ENCODE results near the gene KDM4F. TPM values are rescaled to one million over a fixed set of nuclear protein-coding genes. Genes with fewer than 3 reads are reported as not detected.

KDM4F gene
- total RNA-seq, 4 donors from 2014 or later, result not detected

DNA sequence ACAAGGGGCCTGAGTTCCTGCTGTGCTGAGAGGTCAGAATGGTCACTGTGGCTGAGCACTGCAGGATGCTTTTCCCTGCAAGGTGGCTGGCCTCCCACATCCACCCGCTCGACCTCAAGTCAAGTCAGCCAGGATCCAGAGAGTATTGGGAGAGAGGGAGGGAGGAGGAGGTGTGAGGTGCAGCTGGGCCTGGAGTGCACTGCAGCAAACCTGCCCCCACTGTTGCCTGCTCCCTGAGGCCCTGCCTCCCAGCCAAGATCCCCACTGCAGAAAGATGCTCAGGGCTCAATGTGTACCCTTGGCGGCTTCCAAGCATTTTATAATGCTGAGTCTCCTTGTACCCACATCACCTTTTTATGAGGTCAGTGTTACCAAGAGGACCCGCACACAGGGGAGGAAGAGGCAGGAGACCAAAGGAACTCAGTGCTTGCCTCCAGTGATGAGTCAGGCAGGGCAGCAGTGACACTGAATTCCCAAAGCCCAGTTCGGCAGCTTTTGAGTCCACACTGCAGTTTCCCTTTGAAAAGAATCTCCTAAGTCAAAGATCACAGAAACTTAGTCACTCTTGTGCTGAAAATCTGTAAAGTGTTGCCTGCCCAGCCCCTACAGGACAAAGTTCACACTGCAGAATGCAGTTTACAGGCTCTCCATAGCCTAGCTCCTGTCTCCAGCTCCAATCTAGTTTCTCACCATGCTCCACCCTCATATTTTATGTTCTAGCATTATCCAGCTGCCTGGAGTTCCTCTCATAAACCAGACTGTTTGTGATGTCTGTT is 43.5 kb downstream of the KDM4F start:
- intact Hi-C loops (cut with DNase I; ENCODE audit: low total_unique reads) (loop anchor here (10.0 kb wide), 1 partner anchor 328 kb away; the partner anchor contains the start of gene AMOTL1), in situ Hi-C loops (cut with MboI; ENCODE audit: low sequenced_read_pairs in 4 of 4) (loop anchor here in 1 of 4 donors (25.0 kb wide), 1 partner anchor 330 kb away; the partner anchor contains the start of gene AMOTL1)
- Histone ChIP-seq H3K4me1 (peaks cover 56 to 65% of the 10 kb centered on the region in 2 donors), H3K9me3 (no peaks in the 10 kb centered on the region), H3K27me3 (no peaks in the 10 kb centered on the region), H3K4me3 (no peak overlapping the region), H3K36me3 (no peaks in the 10 kb centered on the region), H3K27ac (peak overlapping the region; percentile 84 to 97 (median 89))
- peak in 1 of 2 donors; percentile 3 for ATAC-seq
- DNase-seq, result no peak
- TF ChIP-seq, protein P1, sequence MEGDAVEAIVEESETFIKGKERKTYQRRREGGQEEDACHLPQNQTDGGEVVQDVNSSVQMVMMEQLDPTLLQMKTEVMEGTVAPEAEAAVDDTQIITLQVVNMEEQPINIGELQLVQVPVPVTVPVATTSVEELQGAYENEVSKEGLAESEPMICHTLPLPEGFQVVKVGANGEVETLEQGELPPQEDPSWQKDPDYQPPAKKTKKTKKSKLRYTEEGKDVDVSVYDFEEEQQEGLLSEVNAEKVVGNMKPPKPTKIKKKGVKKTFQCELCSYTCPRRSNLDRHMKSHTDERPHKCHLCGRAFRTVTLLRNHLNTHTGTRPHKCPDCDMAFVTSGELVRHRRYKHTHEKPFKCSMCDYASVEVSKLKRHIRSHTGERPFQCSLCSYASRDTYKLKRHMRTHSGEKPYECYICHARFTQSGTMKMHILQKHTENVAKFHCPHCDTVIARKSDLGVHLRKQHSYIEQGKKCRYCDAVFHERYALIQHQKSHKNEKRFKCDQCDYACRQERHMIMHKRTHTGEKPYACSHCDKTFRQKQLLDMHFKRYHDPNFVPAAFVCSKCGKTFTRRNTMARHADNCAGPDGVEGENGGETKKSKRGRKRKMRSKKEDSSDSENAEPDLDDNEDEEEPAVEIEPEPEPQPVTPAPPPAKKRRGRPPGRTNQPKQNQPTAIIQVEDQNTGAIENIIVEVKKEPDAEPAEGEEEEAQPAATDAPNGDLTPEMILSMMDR (IDR thresholded peaks at IDR 0.05 in 4 of 5, conservative IDR thresholded peaks at IDR 0.05 in 1 of 5), result peak in 3 of 5 experiments; percentile 26 to 50 (median 38)
- no peak for TF ChIP-seq POLR2A (IDR thresholded peaks at IDR 0.05)

DNA sequence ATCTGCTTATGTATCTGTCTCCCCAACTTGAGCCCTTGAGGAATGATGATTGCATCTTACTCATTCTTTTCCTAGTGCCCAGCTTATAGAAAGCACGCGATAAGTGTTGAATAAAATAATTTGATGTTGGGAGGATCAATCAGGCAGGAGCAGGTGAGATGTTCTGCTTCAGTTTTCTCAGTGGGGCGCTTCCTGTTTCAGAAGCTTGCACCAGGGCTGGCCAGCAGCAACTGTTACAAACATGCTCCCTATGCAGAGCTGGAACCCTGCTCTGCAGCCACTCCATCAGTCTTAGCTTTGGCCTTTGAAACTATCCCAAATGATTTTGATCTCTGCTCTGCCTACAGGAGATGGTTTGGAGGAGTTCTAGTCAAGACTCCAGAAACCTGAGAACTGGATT is 44.3 kb downstream of the KDM4F start:
- ATAC-seq (no peak), DNase-seq (no peak)
- Histone ChIP-seq H3K9me3 (no peaks in the 10 kb centered on the region), H3K4me1 (peaks cover 56 to 66% of the 10 kb centered on the region in 2 donors), H3K27me3 (no peaks in the 10 kb centered on the region), H3K4me3 (no peak overlapping the region), H3K27ac (peak overlapping the region; percentile 84 to 97 (median 89)), H3K36me3 (no peaks in the 10 kb centered on the region)
- intact Hi-C loops (cut with DNase I; ENCODE audit: low total_unique reads), result loop anchor here (10.0 kb wide), 1 partner anchor 329 kb away; the partner anchor contains the start of gene AMOTL1
- TF ChIP-seq POLR2A (IDR thresholded peaks at IDR 0.05), result no peak
- TF ChIP-seq, protein P1 (IDR thresholded peaks at IDR 0.05 in 4 of 5, conservative IDR thresholded peaks at IDR 0.05 in 1 of 5), result no peak
- in situ Hi-C loops (cut with MboI; ENCODE audit: low sequenced_read_pairs in 4 of 4), result loop anchor here in 1 of 4 donors (25.0 kb wide), 1 partner anchor 331 kb away; the partner anchor contains the start of gene AMOTL1

DNA sequence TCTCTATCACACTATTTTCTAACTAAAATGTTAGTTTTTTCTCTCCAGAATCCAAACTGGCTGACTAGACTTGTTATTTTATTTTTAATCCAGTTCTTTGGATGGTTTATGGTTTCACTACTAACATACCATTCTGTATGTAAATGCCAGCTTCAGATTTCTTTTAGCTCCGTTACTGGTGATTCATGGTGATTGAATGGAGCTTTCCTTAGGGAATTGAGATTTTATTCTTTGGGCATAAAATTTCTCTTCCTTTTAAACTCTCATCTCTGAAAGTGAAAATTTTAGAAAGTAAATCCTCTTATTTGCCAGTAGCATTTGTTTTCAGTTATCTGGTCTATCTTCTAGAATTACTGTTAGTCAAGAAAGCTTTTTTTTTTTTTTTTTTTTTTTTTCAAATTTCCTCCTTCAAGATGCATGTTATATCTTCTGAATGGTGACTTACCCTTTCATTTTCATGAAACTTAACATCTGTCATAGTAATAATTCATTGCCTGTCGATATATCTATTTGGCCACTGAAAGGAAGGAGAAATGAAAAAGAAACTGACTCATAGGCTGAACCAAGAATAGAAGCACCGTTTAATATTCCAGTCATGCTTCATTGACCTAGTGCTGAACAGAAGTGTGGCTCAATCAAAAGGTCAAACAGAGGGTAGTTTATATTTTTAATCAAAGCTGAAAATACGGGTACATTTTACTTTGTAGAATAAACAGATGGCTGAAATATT is 46.8 kb downstream of the KDM4F start:
- DNase-seq (no peak), ATAC-seq (peak; percentile 86 to 92)
- Histone ChIP-seq H3K4me3 (peak overlapping the region in 2 of 4 donors; percentile 4 to 10), H3K27me3 (no peaks in the 10 kb centered on the region), H3K27ac (peak overlapping the region; percentile 84 to 97 (median 89)), H3K9me3 (no peaks in the 10 kb centered on the region), H3K36me3 (no peaks in the 10 kb centered on the region), H3K4me1 (peaks cover 51 to 62% of the 10 kb centered on the region in 2 donors)
- in situ Hi-C loops (cut with MboI; ENCODE audit: low sequenced_read_pairs in 4 of 4), result loop anchor here in 1 of 4 donors (25.0 kb wide), 1 partner anchor 334 kb away; the partner anchor contains the start of gene AMOTL1
- TF ChIP-seq, protein P1 (IDR thresholded peaks at IDR 0.05 in 4 of 5, conservative IDR thresholded peaks at IDR 0.05 in 1 of 5), result no peak
- TF ChIP-seq POLR2A (IDR thresholded peaks at IDR 0.05), result no peak
- intact Hi-C loops (cut with DNase I; ENCODE audit: low total_unique reads), result loop anchor here (10.0 kb wide), 1 partner anchor 331 kb away; the partner anchor contains the start of gene AMOTL1

DNA sequence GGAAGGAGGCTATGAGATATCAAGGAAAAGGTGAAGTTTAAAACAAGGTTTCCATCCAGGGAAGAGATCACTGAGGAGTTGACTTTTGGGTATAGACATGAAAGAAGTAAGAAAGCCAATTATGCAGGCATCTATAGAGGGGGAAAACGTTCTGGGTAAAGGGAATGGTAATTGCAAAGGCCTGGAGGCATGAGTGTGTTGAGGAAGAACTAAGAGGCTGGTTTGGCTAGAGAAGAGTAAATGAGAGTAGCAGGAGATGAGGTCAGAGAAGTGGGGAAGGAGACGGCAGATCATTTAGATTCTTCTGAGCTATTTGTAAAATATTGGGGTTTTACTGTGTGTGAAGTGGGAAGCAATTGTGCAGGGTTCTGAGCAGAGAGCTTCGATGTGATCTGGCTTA is 48.0 kb downstream of the KDM4F start:
- in situ Hi-C loops (cut with MboI; ENCODE audit: low sequenced_read_pairs in 4 of 4) (loop anchor here in 1 of 4 donors (25.0 kb wide), 1 partner anchor 335 kb away; the partner anchor contains the start of gene AMOTL1), intact Hi-C loops (cut with DNase I; ENCODE audit: low total_unique reads) (loop anchor here (10.0 kb wide), 1 partner anchor 332 kb away; the partner anchor contains the start of gene AMOTL1)
- ATAC-seq (no peak), DNase-seq (no peak)
- H3K36me3 ChIP-seq, result no peaks in the 10 kb centered on the region
- H3K27ac ChIP-seq, result peak overlapping the region; percentile 84 to 97 (median 89)
- H3K4me3 ChIP-seq, result no peak overlapping the region
- H3K4me1 ChIP-seq, result peaks cover 49 to 67% of the 10 kb centered on the region in 2 donors
- H3K27me3 ChIP-seq, result no peaks in the 10 kb centered on the region
- H3K9me3 ChIP-seq, result no peaks in the 10 kb centered on the region
- TF ChIP-seq, protein P1 (IDR thresholded peaks at IDR 0.05 in 4 of 5, conservative IDR thresholded peaks at IDR 0.05 in 1 of 5), result no peak
- TF ChIP-seq POLR2A (IDR thresholded peaks at IDR 0.05), result no peak
